Lung (tissue), 12 donors: ENCODE data around the gene CD276. TPM values are rescaled to one million over a fixed set of nuclear protein-coding genes. Genes with fewer than 3 reads are reported as not detected.

Source experiments
- ATAC-seq: fragments of 200-7000 bp; cut with Tn5 transposase; one replicate; pipeline ENCODE4 v1.9.1; 2020; ENCODE audit warnings: moderate number of reproducible peaks; ENCODE audit not compliant: insufficient read depth, low FRiP score
- DNase-seq, 3 donors: peaks; one replicate each; pipeline ENCODE4 v3.0.0-alpha.2; 2013 to 2017
- H3K27ac ChIP-seq, 2 donors: one replicate each; pipeline ENCODE4 v1.5.1; 2013; ENCODE audit warnings: mild to moderate bottlenecking in 2 of 2, moderate library complexity in 2 of 2, control low read depth in 1 of 2, inconsistent platforms in 1 of 2, low read depth in 1 of 2, low read length in 1 of 2
- H3K27me3 ChIP-seq, 3 donors: one replicate each; pipeline ENCODE4 v1.5.1; 2013; ENCODE audit warnings: low read length in 2 of 3; ENCODE audit not compliant: control insufficient read depth in 3 of 3, insufficient read depth in 3 of 3
- H3K36me3 ChIP-seq, 4 donors: one replicate each; pipeline ENCODE4 v1.5.1; 2013; ENCODE audit warnings: low read length in 4 of 4, mild to moderate bottlenecking in 1 of 4, moderate library complexity in 1 of 4; ENCODE audit not compliant: control insufficient read depth in 4 of 4, insufficient read depth in 4 of 4
- H3K4me1 ChIP-seq, 5 donors: one replicate each; pipeline ENCODE4 v1.5.1; 2013; ENCODE audit warnings: low read length in 5 of 5, mild to moderate bottlenecking in 2 of 5, moderate library complexity in 1 of 5; ENCODE audit not compliant: control insufficient read depth in 5 of 5, insufficient read depth in 5 of 5
- H3K4me3 ChIP-seq: one replicate; pipeline ENCODE4 v1.5.1; 2013; ENCODE audit warnings: mild to moderate bottlenecking, control low read depth, moderate library complexity
- H3K9ac ChIP-seq, 2 donors: one replicate each; pipeline ENCODE4 v1.5.1; 2013; ENCODE audit warnings: low read length in 2 of 2, control low read depth in 1 of 2; ENCODE audit not compliant: insufficient read depth in 1 of 2
- H3K9me3 ChIP-seq, 4 donors: one replicate each; pipeline ENCODE4 v1.5.1; 2013; ENCODE audit warnings: low read length in 3 of 4, mild to moderate bottlenecking in 1 of 4, moderate library complexity in 1 of 4; ENCODE audit not compliant: control insufficient read depth in 4 of 4, insufficient read depth in 3 of 4
- CTCF ChIP-seq: IDR thresholded peaks from 2 replicates; pipeline ENCODE4 v1.5.1; 2012; ENCODE audit warnings: mild to moderate bottlenecking; ENCODE audit errors: control extremely low read depth, extremely low read depth
- WGBS, 2 donors: extraction: QIAGEN DNeasy Blood & Tissue Kit; methylation state at CpG; one replicate each; pipeline ENCODE4 v1.1.7; 2013; 5-methylcytosine and 5-hydroxymethylcytosine counted together
- polyA plus RNA-seq, 2 donors: library from polyadenylated mRNA; stranded (reverse); fragments of 200-250 nt; gene quantifications; one replicate each; pipeline ENCODE4 v1.2.1, GENCODE V29; 2013
- total RNA-seq, 2 donors: library from RNA; depleted of rRNA in 1 of 2; stranded (reverse); fragments of >200 nt in 1 of 2; gene quantifications; one replicate each; pipeline ENCODE4 v1.2.1, GENCODE V29; 2014 to 2021
- donor health status: control.
- donor health status: control.
- donor health status: Bipolar disorder and iron deficiency.
- donor health status: healthy.
- donor health status: DM: yes; HTN: yes; CAD: no.

Gene CD276
- total and polyA plus RNA-seq, 4 donors, result 33.8 to 71.1 (median 37.1) TPM

GRCh38 chr15:73684581-73685455 lies 635 bp downstream of the CD276 start:
- ATAC-seq (no peak), DNase-seq (peak; percentile 35 to 45 (median 40))
- Histone ChIP-seq H3K9me3 (no peaks in the 10 kb centered on the region), H3K27me3 (no peaks in the 10 kb centered on the region), H3K4me1 (peaks cover 13 to 23% (median 14%) of the 10 kb centered on the region in 5 donors), H3K4me3 (peak overlapping the region; percentile 72), H3K27ac (peak overlapping the region; percentile 78 to 90), H3K9ac (peak overlapping the region in 1 of 2 donors; percentile 55), H3K36me3 (no peaks in the 10 kb centered on the region)
- no peak for TF ChIP-seq CTCF
- WGBS, 2 donors, result 7 to 12% methylated on average over 33 to 52 of the region's 52 CpGs

- TF ChIP-seq CTCF, result no peak
- Histone ChIP-seq H3K4me1 (peaks cover 14 to 24% (median 14%) of the 10 kb centered on the region in 5 donors), H3K36me3 (no peaks in the 10 kb centered on the region), H3K27me3 (no peaks in the 10 kb centered on the region), H3K4me3 (no peak overlapping the region), H3K9me3 (no peaks in the 10 kb centered on the region), H3K27ac (peak overlapping the region in 1 of 2 donors; percentile 49), H3K9ac (peak overlapping the region in 1 of 2 donors; percentile 24)
- no peak for DNase-seq
- whole genome bisulfite sequencing, 2 donors, result 58 to 84% methylated on average over 6 of the region's 6 CpGs
- no peak for ATAC-seq
These were observed 1.8 kb downstream of the CD276 start for GRCh38 chr15:73685981-73686380.

- no peak overlapping the region for H3K4me3 ChIP-seq
- DNase-seq, result peak in 1 of 3 donors; percentile 17
- no peak overlapping the region for H3K9ac ChIP-seq
- no peaks in the 10 kb centered on the region for H3K36me3 ChIP-seq
- 52 to 77% methylated on average over 4 of the region's 4 CpGs for WGBS, 2 donors
- H3K27me3 ChIP-seq, result no peaks in the 10 kb centered on the region
- H3K4me1 ChIP-seq, result peaks cover 14 to 33% (median 20%) of the 10 kb centered on the region in 5 donors
- no peaks in the 10 kb centered on the region for H3K9me3 ChIP-seq
- TF ChIP-seq CTCF, result no peak
- ATAC-seq, result peak; percentile 22
- H3K27ac ChIP-seq, result no peak overlapping the region
These were observed 2.6 kb downstream of the CD276 start for GRCh38 chr15:73686781-73687256.
